NCI-H345 treated with DMSO at 0.1 percent for 48 hours (cell line): ENCODE data around the gene C1orf21.

ENCODE experiments used
- DNase-seq: peaks from one replicate; lab custom pipeline; 2025; ENCODE audit not compliant: unreplicated experiment; lab: John Stamatoyannopoulos, UW

Gene C1orf21

DNA sequence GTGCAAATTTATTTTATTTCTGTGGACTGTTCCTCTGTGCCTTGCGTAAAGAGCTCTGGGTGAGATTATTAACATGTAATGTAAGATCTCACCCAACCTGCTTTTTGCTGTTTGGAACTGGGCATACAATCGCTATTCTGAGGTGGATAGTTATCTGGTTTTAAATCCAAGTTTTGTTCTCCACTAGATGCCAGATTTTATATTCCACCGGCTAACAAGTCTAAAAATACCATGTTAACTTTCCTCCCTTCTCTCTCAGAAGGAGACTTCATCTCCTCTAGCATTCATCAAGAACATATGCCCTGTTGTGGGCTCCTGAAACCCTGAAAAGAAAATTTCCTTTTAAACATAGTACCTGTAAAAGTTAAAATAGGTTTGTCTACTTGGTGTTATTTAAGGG lies 56.4 kb downstream of the C1orf21 start:
- no peak for DNase-seq

GRCh38 chr1:184443624-184444023 lies 56.8 kb downstream of the C1orf21 start:
- DNase-seq, result no peak

- DNase-seq, result no peak
These were observed 59.2 kb downstream of the C1orf21 start for GRCh38 chr1:184445997-184446396.

DNA sequence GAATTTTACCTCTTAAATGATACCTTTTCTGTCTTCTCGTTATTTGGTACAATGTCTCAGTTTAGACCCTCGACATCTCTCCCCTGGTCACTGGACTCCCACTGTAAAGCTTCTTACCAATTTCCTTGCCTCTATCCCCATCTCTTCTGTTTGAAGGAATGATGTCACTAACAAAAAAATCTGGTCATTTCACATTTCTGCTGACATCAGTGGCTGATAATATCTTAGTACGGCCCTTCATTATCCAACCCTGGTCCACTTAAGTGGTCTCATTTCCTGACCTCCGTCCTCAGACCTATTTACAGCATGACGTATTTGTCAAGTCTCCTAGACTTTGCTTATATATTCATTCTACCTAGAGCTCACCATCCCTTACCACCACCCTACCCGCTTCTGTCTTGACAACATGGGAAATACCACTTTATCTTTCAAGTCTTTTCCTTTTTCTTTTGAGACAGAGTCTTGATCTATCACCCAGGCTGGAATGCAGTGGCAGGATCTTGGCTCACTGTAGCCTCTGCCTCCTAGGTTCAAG lies 60.9 kb downstream of the C1orf21 start:
- DNase-seq, result no peak

DNA sequence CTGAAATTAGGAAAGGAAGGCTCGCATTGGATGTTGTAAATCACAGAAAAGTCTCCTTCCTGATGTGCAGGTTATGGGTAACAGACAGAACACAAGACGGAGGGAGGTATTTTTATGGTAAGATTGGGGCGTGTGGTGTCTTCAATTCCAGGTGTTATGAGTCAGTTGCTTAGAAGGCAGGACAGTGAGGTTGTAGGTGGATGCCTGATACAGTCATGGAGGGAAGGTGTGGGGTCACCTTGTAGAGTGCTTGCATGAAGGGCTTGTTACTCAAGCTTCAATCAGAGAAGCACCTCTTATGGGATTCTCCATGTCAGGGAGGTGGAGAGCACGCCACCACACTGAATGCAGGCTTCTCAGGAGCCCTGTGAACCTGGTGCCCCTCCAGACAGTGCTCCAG lies 63.1 kb downstream of the C1orf21 start:
- DNase-seq, result no peak

DNA sequence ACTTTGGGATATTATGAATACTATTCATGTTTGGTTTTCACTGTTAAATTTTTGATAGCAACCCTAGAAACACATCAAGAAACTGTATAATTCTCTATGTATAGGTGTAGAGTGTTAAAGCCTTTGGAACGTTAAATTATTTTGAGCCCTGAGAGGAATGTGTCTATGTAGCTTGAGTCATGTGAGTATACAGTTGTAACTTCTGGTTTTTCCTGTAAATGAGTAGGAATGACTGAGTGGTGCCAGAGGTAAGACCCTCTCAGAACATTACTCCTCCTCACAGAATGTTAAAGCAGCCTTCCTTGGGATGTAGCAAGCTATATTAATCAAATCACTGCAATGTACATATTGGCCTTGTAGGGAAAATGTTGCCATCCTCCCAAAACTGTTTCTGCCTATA lies 69.0 kb downstream of the C1orf21 start:
- DNase-seq, result no peak

DNA sequence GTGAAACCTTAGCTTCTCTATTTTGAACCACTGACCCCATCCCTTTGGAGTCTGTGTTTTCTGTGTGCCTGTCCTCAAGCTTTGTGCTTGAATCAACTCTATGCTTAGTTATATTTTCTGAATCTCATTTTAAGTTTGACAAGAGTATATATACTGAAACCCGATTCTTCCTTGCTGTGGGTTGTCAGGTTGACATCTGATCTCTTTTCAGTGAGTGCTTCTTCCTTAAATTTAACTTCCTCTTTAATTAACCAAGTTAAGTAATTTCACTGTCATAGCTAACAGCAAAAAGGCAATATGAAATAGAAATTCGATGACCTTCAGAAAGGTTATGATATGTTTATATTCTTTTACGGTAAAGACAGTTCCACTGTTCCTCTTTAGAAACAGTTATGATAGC lies 69.4 kb downstream of the C1orf21 start:
- no peak for DNase-seq

- no peak for DNase-seq
These were observed 70.7 kb downstream of the C1orf21 start for GRCh38 chr1:184457500-184457899.

GRCh38 chr1:184461321-184461720 lies 74.5 kb downstream of the C1orf21 start:
- DNase-seq, result no peak

GRCh38 chr1:184462155-184462554 lies 75.3 kb downstream of the C1orf21 start:
- no peak for DNase-seq

DNA sequence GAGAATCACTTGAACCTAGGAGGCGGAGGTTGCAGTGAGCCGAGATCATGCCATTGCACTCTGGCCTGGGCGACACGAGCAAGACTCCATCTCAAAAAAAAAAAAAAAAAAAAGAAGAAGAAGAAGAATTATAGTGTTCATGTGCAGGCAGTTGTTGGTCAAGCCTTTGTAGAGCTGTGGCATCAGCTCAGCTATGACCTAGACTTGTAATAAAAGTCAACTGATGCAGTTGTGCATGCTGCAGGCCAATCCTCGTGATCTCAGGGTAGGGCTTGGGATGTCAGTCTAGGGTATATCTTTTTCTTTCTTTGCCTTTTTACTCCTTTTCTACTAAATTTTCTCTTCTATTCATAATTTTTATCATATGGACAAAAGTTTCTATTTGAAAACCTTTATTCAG lies 76.2 kb downstream of the C1orf21 start:
- DNase-seq, result no peak

DNA sequence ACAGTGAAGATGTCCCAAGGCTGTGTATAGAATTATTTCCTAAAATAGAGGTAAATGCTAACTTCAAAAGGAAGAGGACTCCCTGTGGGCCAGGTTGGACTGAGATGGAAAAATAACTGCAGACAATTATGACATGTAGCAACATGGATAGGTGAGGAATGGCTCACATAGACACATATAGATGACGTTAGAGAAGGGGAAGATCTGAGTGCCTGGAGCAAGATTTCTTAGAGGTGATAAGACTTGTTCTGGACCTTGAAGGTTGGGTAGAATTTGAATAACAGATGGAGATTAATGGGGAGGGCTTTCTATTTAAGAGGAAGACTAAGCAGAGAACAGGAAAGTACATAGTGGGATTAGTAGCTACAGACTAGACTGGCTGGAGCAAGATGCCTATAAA lies 76.9 kb downstream of the C1orf21 start:
- no peak for DNase-seq

GRCh38 chr1:184464757-184465156 lies 77.9 kb downstream of the C1orf21 start:
- no peak for DNase-seq

- no peak for DNase-seq
These were observed 78.8 kb downstream of the C1orf21 start for GRCh38 chr1:184465489-184466146.

DNA sequence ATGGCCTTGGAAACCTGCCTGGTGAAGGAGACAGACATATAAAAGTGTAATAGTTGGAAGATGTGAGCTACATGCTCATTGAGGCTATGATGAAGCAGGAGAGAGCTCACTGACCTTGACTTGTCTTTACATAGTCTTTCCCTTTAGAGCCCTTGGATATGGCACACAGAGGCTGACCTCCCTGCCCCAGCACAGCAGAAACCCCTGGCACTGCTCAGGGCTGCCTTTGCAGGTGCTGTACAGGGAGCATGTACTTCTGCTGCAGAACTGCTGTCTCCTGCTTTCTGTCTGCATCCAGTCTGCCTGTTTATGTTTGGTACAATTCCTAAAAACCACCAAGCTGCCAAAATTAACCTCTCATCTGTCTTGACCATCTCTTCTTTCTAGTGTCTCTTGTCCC lies 80.5 kb downstream of the C1orf21 start:
- DNase-seq, result no peak

- no peak for DNase-seq
These were observed 82.6 kb downstream of the C1orf21 start for GRCh38 chr1:184469396-184469795.

DNA sequence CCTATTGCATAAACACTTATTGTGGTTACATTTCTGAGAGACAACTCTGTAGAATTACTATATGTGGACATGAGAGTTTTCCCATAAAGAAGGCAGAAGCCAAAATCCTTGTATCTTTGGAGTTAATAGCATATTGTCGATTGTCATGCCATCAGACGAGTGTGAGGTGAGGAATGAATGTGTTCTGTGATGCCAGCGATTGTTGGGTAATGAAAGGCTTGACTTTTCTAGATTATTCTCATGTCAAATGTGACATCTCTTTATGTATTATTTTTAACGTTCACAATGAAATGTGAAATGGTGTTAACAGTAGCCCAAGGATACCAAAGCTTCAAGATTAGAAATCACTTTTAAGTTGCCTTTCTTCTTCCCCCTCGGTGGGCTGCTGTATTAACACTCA lies 84.9 kb downstream of the C1orf21 start:
- DNase-seq, result no peak

- no peak for DNase-seq
These were observed 85.3 kb downstream of the C1orf21 start for GRCh38 chr1:184472136-184472535.

DNA sequence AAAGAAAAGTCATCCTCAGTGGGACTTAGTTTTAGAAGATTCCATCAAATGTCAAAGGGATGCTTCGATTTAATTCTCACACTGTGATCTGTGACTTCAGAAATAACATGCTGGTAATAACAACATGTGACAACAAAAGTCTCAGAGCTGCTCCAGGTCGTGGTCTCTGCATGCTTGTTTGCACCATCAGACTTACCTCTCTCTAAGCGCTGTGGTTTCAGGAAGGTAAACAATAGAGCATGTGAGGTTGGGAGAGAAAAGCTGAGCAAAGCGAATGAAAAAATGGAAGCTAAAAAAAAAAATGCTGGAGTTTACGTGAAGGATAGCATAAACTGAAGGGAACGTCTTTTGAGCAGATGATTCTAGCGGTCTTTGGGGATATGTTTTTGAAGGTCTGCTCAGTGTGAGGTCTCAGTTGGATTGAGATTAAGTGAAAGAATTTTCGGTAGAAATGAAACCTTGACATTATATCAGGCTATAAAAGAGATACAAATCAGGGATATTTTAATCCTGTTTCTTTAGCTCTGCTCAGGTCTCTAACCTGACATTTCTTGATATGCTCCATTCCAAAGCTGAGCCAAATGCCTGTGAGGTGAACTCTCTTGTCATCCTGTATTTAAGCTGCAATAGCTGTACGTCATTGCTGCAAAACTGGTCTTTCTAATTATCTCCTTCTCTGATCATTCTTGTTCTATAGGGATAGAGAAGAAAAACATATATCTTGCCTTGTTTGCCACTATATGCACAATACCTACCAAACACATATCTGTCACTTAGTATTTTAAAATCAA lies 86.5 kb downstream of the C1orf21 start:
- DNase-seq, result no peak

GRCh38 chr1:184476187-184476586 lies 89.4 kb downstream of the C1orf21 start:
- no peak for DNase-seq

DNA sequence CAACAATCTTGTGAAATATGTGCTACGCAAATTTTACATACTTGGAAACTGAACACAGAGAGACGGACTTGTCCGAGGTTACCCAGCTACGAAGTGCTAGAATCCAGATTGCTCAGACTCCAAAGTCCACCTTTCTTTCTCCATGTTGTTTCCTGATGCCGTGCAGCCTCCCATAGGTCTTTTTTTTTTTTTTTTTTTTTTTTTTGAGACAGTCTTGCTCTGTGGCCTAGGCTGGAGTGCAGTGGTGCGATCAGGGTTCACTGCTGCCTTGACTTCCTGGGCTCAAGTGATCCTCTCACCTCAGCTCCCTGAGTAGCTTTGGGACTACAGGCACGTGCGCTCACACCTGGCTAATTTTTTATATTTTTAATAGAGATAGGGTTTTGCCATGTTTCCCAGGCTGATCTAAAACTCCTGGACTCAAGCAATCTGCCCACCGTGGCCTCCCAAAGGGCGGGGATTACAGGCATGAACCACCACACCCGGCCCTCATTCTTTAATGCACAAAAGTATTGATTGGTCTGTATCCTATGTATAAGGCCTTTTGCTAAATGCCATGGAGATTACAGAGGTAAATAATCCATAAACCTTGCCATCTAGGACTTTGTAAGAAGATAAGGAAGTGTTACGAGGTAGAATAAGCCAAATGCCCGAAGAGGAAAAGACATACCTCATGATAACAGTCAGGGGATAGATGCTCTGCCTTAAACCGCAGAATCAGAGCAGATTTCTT lies 92.8 kb downstream of the C1orf21 start:
- DNase-seq, result no peak

DNA sequence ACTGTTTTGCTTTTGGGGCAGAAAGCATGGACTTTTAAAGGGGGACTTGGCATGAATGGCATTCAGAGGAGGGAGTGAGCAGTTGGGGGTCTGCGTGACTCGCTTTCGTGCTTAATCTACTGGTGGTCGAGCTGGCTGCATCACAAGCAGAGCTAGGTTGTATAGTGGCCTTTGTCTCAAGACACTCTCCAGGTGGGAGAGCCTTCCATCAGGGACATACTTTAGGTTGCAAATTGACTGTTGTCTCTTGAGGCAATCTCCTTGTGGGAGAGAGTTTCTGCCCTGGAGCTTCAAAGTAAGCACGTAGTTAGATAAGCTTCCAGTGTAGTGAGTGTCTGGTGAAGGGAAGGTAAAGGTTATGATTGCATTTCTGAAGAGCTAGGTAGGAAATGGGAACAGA lies 93.9 kb downstream of the C1orf21 start:
- DNase-seq, result no peak
